GM18873 (cell line): ENCODE results near the gene IL17RB.

Source experiments
- ATAC-seq: cut with Tn5 transposase; IDR thresholded peaks from one replicate; pipeline ENCODE4 v1.9.1; 2021; ENCODE audit warnings: mild to moderate bottlenecking, moderate library complexity, moderate number of reproducible peaks; ENCODE audit not compliant: unreplicated experiment, low FRiP score

The IL17RB gene

DNA sequence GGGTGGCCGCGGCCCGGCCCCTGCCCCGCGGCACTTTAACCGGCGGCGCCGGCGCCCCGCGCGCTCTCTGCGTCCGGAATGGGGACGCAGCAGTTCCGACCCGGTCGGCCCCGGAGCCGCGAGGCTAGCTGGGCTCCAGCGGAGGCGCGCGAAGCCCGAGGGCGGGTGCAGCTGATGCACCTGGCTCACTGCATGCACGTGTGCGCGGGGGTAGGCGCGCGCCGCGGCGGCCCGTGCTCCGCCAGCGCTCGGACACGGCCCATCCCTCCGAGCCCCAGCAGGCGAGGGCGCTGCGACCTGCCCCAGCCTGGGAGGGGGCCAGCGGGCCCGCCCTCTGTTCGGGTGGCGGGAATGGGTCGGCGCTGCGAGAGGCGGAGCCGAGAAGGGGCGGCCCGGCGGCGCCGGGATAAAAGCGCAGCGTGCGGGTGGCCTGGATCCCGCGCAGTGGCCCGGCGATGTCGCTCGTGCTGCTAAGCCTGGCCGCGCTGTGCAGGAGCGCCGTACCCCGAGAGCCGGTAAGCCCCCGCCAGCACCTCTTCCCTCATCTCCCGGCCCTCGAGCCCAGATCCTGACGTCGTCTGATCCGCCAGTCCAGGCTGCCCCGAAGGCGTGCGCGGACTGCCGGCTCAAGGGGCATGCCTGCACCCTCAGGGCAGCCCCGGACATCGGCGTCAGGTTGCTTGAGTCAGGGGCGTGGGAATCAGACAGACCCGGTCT lies at the start of gene IL17RB, which contains the start of gene CHDH:
TSS of gene IL17RB (plus strand) at position 435 of the 717 bp plus-strand sequence. CDS start at position 456, 21 bp downstream.
TSS of gene CHDH (minus strand) at position 286 of the 717 bp plus-strand sequence. CDS start 22,411 bp downstream, outside the sequence.
- no peak for ATAC-seq

DNA sequence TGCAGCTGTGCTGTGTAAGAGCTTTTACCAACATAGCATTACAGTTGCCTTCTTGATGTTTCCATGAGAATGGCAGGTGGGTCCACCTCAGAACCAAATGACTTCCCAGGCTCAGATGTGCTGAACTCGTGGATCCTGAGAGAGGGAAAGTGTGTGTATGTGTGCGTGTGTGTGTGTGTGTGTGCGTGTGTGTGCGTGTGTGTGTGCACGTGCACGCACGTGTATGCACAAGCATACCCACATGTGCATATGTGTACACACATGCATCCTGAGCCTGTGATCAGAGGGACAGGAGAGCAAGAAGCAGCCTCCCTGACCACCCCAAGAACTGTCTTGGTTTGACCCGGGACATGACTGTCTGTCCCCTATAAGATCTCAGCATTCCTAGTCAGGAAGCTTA lies 48.2 kb upstream of the IL17RB start:
- no peak for ATAC-seq

DNA sequence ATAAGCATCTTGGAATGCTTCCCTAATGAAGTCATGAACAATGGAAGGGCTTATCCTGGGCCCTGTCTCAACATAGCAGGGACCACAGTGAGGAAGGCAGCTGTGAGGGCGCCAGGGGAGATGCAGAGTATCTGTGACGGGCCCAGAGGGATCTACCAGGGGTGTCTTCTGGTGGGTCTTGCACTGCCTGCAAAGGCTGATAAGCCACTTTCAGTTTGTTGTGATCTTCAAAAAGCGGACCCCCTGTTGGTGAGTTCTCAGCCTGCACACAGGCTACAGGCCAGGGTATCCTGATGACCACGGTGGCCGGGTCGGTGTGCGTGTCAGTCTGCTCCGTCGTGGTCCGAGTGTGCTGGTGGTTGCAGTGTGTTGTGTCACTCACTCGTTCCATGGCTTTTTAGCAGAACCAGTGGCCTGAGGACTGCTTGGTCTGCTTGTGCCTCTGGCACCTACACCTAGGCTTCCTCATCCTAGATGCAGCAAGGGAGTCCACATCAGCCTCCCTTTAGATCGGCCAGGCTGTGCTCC lies 47.0 kb upstream of the IL17RB start:
- no peak for ATAC-seq

GRCh38 chr3:53800041-53800906 lies 46.1 kb upstream of the IL17RB start:
- ATAC-seq = no peak

- no peak for ATAC-seq
Observed at GRCh38 chr3:53801319-53801718, 45.0 kb upstream of the IL17RB start.

DNA sequence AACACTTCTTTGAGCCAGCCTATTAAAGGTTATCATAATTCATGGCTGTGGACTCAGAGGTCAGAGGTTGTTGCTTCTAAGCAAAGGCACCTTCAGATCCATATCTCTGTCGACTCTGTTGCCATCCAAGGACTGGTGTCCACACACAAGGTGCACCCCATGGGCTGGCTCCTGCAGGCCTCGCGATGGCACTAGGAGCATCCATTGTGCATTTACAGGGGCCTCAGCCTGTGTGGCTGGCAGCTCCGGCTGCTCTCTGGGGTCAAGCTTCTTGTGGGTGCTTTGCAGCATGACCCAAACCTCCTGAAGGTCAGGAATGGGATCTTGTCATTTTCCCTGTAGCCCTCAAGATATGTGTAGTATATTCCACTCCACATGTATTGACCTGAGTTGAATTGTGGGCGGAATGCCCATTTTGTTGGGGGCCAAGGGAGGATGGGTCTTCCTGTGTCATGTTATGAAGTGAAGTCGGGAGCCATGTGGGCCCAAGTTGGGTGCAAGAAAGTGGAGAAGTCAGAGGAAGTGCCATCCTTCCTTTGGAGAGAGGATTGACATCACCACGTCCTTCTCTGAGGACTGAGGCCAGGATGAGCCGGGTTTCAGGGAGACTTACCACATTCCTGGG lies 44.0 kb upstream of the IL17RB start:
- ATAC-seq = no peak

GRCh38 chr3:53803124-53803815 lies 43.1 kb upstream of the IL17RB start:
- ATAC-seq = no peak

- ATAC-seq = no peak
Observed at GRCh38 chr3:53803816-53804695, 42.3 kb upstream of the IL17RB start.

GRCh38 chr3:53804697-53805462 lies 41.5 kb upstream of the IL17RB start:
- ATAC-seq = peak; percentile 40

- no peak for ATAC-seq
Observed at GRCh38 chr3:53805463-53806159, 40.8 kb upstream of the IL17RB start.

GRCh38 chr3:53806182-53807116 lies 39.9 kb upstream of the IL17RB start:
- no peak for ATAC-seq

GRCh38 chr3:53807117-53807810 lies 39.1 kb upstream of the IL17RB start:
- no peak for ATAC-seq

- no peak for ATAC-seq
Observed at GRCh38 chr3:53808496-53808895, 37.9 kb upstream of the IL17RB start.

DNA sequence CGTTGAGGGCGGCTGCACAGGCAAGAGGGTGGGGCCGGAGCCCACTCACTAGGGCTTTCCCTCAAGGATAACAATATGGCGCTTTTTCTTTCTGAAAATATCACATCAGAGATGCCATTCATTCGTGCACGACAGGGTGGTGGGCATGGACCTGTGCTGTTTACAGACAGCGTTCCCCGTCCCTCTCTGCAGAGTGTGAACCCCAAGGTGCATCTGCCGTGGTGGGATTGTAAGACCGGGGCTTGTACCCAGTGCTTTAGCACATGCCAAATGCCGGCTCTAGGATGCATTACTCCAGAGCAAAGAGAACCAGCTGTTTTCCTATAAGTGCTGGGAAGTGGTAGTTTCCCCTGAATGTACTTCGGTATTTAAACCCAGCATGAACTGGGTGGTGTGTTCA lies 37.1 kb upstream of the IL17RB start:
- no peak for ATAC-seq

DNA sequence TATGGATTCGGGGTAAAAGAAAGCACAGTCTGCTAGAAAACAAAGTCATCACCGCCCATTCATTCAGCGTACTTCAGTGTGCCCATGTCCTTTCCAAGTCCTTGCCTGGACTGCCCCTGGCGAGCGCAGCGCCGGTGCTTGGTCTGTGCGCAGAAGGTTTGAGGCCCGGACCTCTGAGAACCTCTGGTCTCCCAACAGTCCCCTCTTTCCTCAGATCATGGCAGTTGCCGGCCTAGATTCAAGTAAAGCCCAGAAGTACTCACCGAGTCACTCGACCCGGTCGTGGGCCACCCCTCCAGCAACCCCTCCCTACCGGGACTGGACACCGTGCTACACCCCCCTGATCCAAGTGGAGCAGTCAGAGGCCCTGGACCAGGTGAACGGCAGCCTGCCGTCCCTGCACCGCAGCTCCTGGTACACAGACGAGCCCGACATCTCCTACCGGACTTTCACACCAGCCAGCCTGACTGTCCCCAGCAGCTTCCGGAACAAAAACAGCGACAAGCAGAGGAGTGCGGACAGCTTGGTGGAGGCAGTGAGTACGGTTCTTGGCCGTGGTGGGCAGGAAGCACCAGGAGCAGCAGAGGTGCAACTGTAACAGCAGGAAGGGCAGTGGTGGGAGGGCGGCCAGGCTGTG lies 36.5 kb upstream of the IL17RB start:
- ATAC-seq = no peak
